ENCODE results near the gene CELF5.

CELF5 gene

GRCh38 chr19:3225169-3225485 is 666 bp downstream of the CELF5 start:
- no peak for DNase-seq (ENCODE audit: low read depth)
- TF ChIP-seq, protein P1, sequence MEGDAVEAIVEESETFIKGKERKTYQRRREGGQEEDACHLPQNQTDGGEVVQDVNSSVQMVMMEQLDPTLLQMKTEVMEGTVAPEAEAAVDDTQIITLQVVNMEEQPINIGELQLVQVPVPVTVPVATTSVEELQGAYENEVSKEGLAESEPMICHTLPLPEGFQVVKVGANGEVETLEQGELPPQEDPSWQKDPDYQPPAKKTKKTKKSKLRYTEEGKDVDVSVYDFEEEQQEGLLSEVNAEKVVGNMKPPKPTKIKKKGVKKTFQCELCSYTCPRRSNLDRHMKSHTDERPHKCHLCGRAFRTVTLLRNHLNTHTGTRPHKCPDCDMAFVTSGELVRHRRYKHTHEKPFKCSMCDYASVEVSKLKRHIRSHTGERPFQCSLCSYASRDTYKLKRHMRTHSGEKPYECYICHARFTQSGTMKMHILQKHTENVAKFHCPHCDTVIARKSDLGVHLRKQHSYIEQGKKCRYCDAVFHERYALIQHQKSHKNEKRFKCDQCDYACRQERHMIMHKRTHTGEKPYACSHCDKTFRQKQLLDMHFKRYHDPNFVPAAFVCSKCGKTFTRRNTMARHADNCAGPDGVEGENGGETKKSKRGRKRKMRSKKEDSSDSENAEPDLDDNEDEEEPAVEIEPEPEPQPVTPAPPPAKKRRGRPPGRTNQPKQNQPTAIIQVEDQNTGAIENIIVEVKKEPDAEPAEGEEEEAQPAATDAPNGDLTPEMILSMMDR (IDR thresholded peaks at IDR 0.05; ENCODE audit: control insufficient read depth, insufficient read depth, low read depth, low read length, missing control alignments), result no peak
- no peak overlapping the region for H3K4me3 ChIP-seq (ENCODE audit: control insufficient read depth, low read depth, low read length)

DNA sequence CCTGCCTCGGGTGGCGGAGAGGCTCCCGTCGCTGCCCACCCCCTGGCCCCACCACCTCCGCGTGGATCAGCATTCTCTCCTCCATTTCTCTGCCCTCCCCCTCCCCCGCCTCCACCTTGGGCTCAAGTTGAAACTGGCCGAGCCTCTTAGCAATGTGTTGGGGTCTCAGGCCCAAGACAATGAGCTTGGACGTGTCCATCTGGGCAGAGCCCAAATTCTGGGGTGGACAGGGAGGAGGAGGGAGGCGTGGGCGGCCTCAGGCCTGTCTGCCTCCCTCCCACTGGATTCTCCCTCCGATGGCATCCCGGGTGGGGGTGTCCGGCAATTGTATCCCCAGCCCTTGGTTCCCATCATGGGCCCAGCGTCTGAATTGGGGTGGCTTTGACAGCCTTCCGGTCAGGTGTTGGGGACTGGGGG is 1.2 kb downstream of the CELF5 start:
- DNase-seq (ENCODE audit: low read depth), result no peak
- H3K4me3 ChIP-seq (ENCODE audit: control insufficient read depth, low read depth, low read length), result no peak overlapping the region
- TF ChIP-seq, protein P1 (IDR thresholded peaks at IDR 0.05; ENCODE audit: control insufficient read depth, insufficient read depth, low read depth, low read length, missing control alignments), result no peak

- DNase-seq (ENCODE audit: low read depth), result no peak
- no peak overlapping the region for H3K4me3 ChIP-seq (ENCODE audit: control insufficient read depth, low read depth, low read length)
- TF ChIP-seq, protein P1 (IDR thresholded peaks at IDR 0.05; ENCODE audit: control insufficient read depth, insufficient read depth, low read depth, low read length, missing control alignments), result no peak
These were observed 2.7 kb downstream of the CELF5 start for GRCh38 chr19:3227054-3227626.

DNA sequence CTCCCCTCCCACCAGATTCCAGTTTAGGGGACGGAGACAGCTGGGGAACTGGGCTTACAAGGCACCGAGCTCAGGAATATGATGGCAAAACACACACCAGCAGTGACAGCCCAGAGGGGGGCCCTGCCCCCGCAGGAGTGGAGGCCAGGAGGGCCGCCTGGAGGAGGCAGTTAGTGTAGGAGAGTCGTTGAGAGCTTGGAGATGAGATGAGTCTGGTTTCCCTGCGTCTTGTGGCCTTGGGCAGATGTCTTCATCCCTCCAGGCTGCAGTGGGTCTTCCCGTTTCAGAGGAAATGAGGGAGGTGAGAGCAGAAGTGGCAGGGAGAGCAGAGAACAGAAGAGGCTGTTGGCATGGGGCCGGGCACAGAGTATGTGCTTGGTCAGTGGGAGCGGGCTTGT is 4.9 kb downstream of the CELF5 start:
- no peak overlapping the region for H3K4me3 ChIP-seq (ENCODE audit: control insufficient read depth, low read depth, low read length)
- TF ChIP-seq, protein P1 (IDR thresholded peaks at IDR 0.05; ENCODE audit: control insufficient read depth, insufficient read depth, low read depth, low read length, missing control alignments), result no peak
- no peak for DNase-seq (ENCODE audit: low read depth)

DNA sequence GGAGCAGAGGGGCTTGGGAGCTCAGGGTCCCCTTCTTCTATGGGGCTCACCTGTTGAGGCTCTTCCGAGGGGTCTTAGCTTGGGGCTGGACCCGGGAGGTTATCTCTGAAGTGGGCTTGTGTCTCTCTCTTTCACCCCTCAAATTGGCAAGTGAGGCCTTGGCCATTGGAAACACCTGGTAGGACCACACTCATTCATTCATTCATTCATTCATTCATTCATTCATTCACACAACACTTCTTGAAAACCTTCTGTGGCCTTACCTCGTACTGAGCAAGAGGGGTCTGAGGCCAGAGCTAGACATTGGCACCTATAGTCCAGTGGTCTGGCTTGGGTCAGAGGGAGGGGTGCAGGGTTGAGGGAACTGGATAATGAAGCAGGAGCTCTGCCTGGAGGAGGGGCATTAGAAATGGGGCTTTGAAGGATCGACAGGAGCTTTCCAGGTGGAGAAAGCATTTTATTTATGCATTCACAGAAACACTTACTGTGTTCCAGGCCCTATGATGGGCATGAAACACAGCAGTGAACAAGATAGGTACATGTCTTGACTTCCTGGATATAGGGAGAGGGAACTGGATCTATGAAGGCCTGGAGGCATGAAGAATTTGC is 5.5 kb downstream of the CELF5 start:
- DNase-seq (ENCODE audit: low read depth), result no peak
- no peak overlapping the region for H3K4me3 ChIP-seq (ENCODE audit: control insufficient read depth, low read depth, low read length)
- TF ChIP-seq, protein P1 (IDR thresholded peaks at IDR 0.05; ENCODE audit: control insufficient read depth, insufficient read depth, low read depth, low read length, missing control alignments), result no peak

- DNase-seq (ENCODE audit: low read depth), result no peak
- TF ChIP-seq, protein P1 (IDR thresholded peaks at IDR 0.05; ENCODE audit: control insufficient read depth, insufficient read depth, low read depth, low read length, missing control alignments), result no peak
- no peak overlapping the region for H3K4me3 ChIP-seq (ENCODE audit: control insufficient read depth, low read depth, low read length)
These were observed 6.8 kb downstream of the CELF5 start for GRCh38 chr19:3231288-3231687.

Measured in AG09309 (cell line).